HUDEP-2 (cell line): ENCODE results near the gene METTL26.
"Not testable (repeated sequence)": the region's sequence is repeated elsewhere in the genome, so short reads cannot be mapped to it uniquely, and the experiment has no call there.

Source experiments
- DNase-seq, 76 experiments: peaks; one replicate each; lab custom pipeline; 2025; ENCODE audit not compliant: unreplicated experiment in 76 of 76; lab: John Stamatoyannopoulos, UW

METTL26 gene

GRCh38 chr16:606656-607307, 29.3 kb downstream of the METTL26 start:
- DNase-seq, result no peak

- DNase-seq, result no peak
Observed at GRCh38 chr16:603933-604332, 32.2 kb downstream of the METTL26 start.

- peak in 4 of 76 experiments; percentile 15 to 28 (median 20) for DNase-seq
Observed at GRCh38 chr16:600781-601180, 35.3 kb downstream of the METTL26 start.

- DNase-seq, result no peak
Observed at GRCh38 chr16:598823-599739, 37.0 kb downstream of the METTL26 start.

GRCh38 chr16:597655-598054, 38.5 kb downstream of the METTL26 start:
- DNase-seq, result not testable (repeated sequence)

- no peak for DNase-seq
Observed at GRCh38 chr16:596736-597060, 39.4 kb downstream of the METTL26 start.

GRCh38 chr16:595942-596735, 40.0 kb downstream of the METTL26 start:
- DNase-seq, result no peak

GRCh38 chr16:595094-595528, 41.0 kb downstream of the METTL26 start:
- no peak for DNase-seq

GRCh38 chr16:593807-594206, 42.3 kb downstream of the METTL26 start:
- no peak for DNase-seq

- no peak for DNase-seq
Observed at GRCh38 chr16:593406-593805, 42.7 kb downstream of the METTL26 start.

- no peak for DNase-seq
Observed at GRCh38 chr16:592518-593306, 43.4 kb downstream of the METTL26 start.

GRCh38 chr16:591892-592517, 44.1 kb downstream of the METTL26 start:
- no peak for DNase-seq

GRCh38 chr16:591231-591630, 44.9 kb downstream of the METTL26 start:
- no peak for DNase-seq

- DNase-seq, result no peak
Observed at GRCh38 chr16:590815-591200, 45.3 kb downstream of the METTL26 start.

GRCh38 chr16:590188-590814, 45.8 kb downstream of the METTL26 start:
- peak in 1 of 76 experiments; percentile 61 for DNase-seq

GRCh38 chr16:589658-590187, 46.4 kb downstream of the METTL26 start, which contains the start of gene RAB40C:
TSS of gene RAB40C (plus strand) at chr16:590066. CDS start at chr16:590292, 226 bp downstream.
- peak; percentile 50 to 100 (median 97) for DNase-seq

GRCh38 chr16:588889-589657, 47.0 kb downstream of the METTL26 start:
- peak in 75 of 76 experiments; percentile 60 to 100 (median 94) for DNase-seq

- peak in 41 of 76 experiments; percentile 15 to 71 (median 46) for DNase-seq
Observed at GRCh38 chr16:588639-588888, 47.5 kb downstream of the METTL26 start.
